NOMO-1 treated with dmso at 0.1 percent for 144 hours (cell line): ENCODE measurements around the gene ITIH1.

ENCODE experiments used
- DNase-seq: peaks from one replicate; lab custom pipeline; 2025; ENCODE audit not compliant: unreplicated experiment; lab: John Stamatoyannopoulos, UW

ITIH1 gene

DNA sequence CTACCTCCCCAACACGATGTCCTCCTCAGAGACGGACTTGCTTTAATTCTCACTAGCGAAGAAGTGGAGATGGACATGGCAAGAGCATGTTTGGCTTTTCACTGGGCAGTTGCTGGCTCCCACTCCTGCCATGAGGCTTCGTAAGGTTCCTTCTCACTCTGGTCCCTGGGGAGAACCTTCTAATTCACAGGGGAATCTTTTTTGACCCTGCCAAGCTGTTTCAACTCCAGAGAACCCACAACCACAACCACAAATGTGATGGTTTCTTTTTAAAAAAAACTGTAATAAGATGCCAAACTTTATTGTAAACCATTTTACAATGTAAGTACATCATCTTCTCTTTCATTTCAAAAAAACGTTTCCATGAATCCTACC, 59.1 kb downstream of the ITIH1 start:
- no peak for DNase-seq

DNA sequence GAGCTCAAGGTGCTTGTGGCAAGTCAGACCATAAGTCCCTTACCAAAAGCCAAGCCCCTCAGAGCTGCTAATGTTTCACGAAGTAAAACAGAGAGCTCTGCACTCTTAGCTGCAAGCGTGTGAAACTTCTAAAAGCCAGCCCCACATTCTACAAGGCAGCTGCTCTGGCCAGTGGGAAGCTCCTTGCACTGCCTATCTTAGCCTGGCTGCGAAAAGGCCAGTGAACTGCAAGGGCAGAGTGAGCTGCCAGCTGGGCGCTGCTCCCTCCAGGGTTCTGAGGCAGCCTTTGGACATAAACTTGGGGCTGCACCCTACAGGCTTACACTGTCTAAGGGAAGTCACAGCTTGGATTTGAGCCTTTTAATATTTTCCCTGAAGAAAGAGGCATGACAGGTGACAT, 59.6 kb downstream of the ITIH1 start:
- DNase-seq, result no peak

DNA sequence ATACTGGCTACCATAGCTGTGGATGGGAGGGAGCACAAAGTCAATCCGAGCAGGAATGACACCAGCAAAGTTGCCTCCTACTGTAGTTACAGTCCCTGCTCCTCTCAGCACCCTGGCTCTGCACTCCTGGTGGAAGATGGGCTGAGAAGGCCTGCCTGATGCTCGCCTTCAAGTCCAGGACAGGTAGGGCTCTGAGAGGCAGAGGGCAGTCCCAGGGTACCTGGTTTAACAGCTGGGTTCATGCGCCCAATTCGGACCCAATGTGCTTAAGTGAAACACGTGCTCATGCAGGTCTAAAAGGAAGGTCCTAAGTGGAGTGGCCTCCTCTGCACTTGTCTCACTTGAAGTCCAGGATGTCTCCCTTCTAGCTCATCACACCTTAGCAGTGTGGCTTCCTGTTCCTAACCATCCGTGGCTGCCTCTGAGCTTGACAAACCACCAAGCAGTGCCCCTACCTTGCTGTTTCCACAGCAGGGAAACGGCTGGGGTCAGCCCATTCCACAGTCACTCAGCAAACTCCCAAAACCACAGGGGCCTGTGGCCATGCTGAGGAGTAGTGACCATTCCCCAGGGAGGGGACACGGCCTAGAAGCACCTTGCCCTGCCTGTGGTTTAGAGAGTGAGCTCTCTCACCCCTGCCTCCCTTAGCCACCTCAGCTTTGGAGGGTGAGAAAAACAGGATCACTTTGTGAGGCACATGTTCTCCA, 61.3 kb downstream of the ITIH1 start:
- DNase-seq, result no peak

DNA sequence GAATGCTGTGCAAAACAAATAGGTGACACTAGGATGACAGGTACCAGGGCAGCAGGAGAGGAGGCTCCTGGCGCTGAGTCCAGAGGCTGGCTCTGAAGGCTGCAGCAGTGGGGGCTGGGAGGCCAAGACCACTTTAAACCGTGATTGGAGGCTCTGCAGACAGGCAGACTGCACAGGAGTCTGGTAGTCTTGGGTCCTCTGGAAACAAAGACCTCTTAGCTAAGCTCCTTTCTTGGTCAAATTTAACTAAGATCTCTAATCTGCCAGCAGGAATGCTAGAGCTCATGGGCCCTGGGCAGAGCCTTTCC, 61.8 kb downstream of the ITIH1 start:
- DNase-seq, result no peak

DNA sequence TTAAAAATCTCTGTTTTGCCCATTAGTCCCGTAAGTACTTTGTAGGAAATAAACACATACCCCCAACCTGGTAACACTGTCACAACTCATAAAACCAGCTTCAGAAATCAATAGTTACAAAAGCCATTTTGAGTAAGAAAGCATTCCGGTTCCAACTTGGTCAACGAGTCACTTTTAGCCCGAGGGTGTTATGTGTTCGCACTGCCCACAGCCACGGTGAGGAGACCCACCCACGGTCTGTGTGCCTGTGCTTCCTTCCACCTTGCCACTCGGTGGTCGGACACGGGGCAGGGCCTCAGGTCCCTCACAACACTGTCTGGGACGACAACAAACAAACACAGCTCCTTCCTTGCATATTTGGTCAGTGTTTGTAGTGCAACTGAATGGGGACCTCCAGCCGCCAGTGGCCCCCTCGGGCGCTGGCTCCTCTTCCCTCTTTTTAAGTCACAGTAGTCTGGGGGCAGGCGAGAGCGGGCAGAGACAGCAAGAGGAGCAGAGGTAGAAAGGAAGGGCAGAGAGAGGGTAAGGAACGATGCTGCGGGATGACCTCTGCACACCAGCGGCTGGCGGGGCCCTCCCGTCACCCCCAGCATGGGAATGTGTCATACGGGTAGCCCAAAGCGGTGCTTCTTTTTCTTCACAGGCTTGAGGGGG, 62.6 kb downstream of the ITIH1 start:
- DNase-seq, result no peak

DNA sequence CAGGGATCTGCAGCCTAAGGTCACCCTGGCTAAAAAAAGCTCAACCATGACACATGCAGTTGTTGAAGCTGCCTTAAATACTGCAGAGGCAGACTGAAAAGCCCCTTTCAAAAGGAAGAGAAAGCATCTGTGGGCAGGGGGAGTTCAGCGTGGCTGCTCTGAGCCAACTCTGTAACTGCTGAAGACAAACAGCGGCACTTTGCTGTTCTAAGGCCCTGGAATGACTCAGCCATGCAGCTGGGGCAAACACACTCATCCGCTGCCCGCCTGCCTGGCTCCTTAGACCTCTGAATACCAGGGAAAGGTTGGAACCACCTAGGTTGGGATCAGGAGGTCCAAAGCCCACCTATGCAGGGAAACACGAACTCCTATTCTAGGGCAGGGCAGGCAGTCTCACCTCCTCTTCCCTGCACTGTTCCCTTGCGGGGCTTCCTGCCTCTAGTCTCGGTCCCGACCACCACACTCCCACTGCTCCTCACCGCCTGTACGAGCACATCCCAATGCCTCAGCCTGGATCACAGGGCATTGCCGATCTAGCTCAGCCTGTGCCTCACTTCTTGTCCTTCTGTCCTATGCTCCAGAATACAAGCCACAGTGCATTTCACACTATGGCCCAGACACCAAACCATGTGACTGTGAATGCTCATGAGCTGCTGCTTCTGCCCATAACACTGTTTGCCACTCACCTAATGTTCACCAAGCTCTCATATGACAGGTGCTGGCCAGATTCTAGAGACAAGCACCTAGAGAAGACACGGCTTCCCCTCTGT, 64.0 kb downstream of the ITIH1 start:
- DNase-seq, result no peak
